A204.1 (cell line): ENCODE data around the gene SMIM9.

ENCODE experiments used
- FAIRE-seq: peaks from 2 replicates; lab custom pipeline; 2012; peaks lifted over from hg19 to GRCh38; lab: Jason Lieb, UNC

Gene SMIM9

DNA sequence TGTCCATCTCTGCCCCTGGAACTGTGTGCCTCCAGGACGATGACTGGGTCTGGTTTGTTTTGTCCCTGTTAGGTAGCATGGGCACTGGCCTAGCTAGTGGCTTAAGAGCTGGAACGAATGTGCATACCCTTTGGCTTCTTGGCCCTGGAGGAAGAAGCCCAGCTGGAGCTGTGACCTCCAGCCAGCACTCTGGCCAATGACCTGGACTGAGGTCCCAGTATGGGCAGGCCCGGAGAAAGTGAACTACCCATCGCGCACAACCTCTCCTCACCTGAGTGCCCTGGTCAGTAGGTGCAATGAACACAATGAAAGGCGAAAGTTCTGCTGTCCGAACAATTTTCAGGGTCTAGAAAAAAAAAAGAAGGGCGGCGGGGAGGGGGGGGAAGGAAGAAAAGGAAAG lies 53.5 kb downstream of the SMIM9 start:
- FAIRE-seq, result no peak

DNA sequence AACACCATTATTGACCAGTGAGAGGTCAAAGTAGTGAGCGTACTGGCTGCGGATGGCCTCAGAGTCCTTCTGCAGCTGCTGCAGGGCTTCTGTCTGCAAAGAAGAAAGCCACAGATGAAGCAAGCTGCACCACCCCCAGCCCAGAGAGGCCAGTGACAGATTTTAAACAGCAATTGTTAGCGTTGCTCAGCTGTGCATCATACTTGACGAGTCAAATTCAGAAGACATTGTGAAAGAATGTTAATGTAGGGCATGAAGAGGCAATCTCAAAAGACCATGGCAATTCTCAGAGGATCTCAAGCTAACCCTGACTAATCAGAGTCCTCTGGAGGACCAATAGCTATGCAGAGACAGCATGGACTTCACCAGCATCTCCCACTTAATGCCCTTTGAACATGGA lies 55.2 kb downstream of the SMIM9 start:
- FAIRE-seq, result no peak

DNA sequence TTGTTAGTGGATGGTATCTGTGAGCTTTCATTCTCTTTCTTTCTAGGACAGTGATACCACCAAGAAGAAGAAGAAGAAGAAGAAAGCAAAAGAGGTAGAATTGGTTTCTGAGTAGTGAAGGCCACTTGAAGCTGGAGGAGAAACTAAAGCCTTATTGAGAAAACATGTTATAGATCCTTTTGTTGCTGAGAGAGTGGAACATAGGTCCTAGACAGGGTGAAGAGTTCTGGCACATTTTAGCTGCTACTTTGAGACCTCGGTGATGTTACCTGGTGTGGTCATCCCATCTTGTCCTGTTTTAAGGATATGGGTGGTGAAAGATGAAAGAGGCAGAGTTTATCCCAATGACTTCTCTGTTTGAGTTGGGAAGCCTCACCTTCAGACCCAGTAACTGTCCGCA lies 57.7 kb downstream of the SMIM9 start:
- FAIRE-seq, result no peak

DNA sequence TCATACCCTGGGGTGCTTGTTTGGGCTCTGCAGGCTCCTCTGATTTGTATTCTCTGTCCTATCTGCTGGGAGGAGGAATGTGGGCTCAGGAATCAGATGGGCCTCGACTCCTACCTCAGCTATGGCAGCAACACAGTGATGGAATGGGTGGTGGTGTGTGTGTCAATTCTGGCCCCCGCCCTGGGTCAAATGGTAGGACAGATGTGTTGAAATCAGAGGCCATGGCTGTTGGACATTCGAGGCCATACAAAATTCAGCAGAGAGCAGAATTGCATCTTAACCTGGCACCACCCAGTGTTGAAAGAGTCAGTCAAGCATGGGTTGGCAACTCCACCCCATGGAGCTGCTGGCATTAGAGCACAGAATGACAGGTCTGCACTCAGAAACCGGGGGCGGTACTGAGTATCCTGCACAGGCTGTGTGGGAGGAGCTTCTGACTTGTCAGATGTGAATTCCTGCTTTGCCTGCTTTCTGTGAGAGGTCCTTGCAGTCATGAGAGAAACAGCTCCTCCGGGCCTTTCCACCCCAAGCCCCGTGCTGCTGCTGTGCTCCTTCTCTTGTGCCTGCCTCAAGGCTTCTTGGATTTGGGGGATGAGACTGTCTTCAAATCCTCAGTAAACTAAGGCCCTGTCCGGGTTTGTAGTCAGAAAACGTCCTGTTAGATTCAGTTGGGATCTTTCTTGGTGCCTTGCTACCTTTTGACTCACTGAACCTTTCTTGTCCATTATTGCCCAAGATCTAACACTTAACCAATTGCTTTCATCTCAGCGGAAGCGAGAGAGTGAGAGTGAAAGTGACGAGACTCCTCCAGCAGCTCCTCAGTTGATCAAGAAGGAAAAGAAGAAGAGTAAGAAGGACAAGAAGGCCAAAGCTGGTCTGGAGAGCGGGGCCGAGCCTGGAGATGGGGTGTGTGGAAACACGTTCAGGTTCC lies 58.8 kb downstream of the SMIM9 start:
- FAIRE-seq, result no peak

GRCh38 chrX:154774622-154775021 lies 59.8 kb downstream of the SMIM9 start:
- FAIRE-seq, result no peak
